Measurements from ENCODE around the gene SPAG6. TPM values are rescaled to one million over a fixed set of nuclear protein-coding genes. Genes with fewer than 3 reads are reported as not detected.

The SPAG6 gene
- total and polyA plus RNA-seq, 9 donors: 4.1 to 8.7 (median 5.0) TPM

DNA sequence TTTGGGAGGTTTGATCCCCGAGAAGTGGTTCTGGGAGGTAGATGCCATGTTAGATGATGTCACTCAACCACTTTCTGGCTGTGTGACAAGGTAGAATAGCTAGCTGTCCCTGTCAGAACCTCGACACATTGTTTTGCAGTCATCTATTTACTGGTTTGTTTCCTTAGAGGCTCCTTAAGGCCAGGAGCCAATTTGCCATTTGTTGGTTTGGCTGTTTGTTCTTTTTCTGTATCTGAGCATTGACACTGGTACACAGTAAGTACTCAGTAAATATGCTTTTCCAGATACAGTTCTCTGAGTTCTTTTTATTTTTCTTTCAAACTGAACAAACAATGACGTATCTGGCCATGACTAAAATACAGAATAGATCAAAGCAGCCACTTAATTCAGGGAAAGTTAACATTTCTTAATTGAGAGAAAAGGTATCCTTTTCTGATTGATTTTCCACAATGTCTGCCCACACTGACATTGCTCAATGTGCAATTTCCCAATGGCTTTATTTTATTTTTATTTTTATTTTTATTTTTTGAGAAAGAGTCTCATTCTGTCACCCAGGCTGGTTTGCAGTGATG is 121.6 kb downstream of the SPAG6 start:
- Histone ChIP-seq H3K4me1 (ENCODE audit: control insufficient read depth, insufficient read depth, low read length) (no peaks in the 10 kb centered on the region), H3K27me3 (ENCODE audit: control insufficient read depth, insufficient read depth, low read length) (peaks cover 9% of the 10 kb centered on the region), H3K4me3 (ENCODE audit: low read length) (no peak overlapping the region), H3K36me3 (ENCODE audit: control insufficient read depth, insufficient read depth, low read length) (no peaks in the 10 kb centered on the region), H3K27ac (ENCODE audit: low read length) (no peak overlapping the region), H3K9me3 (replicated peaks; ENCODE audit: control insufficient read depth, low read depth, low read length) (no peaks in the 10 kb centered on the region)
- WGBS (ENCODE audit: insufficient coverage): no CpG with 5 or more reads among the region's 3 CpGs
- no peak for DNase-seq

Other genes starting within 250 kb of the SPAG6 start
- gene EBLN1, start 127.5 kb upstream of the SPAG6 start, total RNA-seq: 0.09 TPM
- gene EBLN1, start 127.5 kb upstream of the SPAG6 start, polyA plus RNA-seq (ENCODE audit: insufficient read depth in 1 of 8, insufficient read length in 8 of 8, low replicate concordance in 1 of 8): under 1 TPM in 1 of 8 donors, not detected in 7; 0.12 TPM
- gene COMMD3, start 29.1 kb upstream of the SPAG6 start, total RNA-seq: 69.3 TPM
- 10 to 100 TPM; 54.8 to 73.3 (median 65.8) TPM for gene COMMD3, start 29.1 kb upstream of the SPAG6 start, polyA plus RNA-seq (ENCODE audit: insufficient read depth in 1 of 8, insufficient read length in 8 of 8, low replicate concordance in 1 of 8)
- gene BMI1, start 24.4 kb upstream of the SPAG6 start, total RNA-seq: 35.3 TPM
- gene BMI1, start 24.4 kb upstream of the SPAG6 start, polyA plus RNA-seq (ENCODE audit: insufficient read depth in 1 of 8, insufficient read length in 8 of 8, low replicate concordance in 1 of 8): 10 to 100 TPM; 37.0 to 55.0 (median 46.7) TPM

Data from muscle of leg (tissue), 11 donors.